ENCODE results near the gene PCDHA5.
A peak's percentile ranks its signal among the peaks of the same experiment; 100 is the strongest.
"Not testable (repeated sequence)": the region's sequence is repeated elsewhere in the genome, so short reads cannot be mapped to it uniquely, and the experiment has no call there.

Gene PCDHA5

GRCh38 chr5:140823475-140823874 lies 2.1 kb downstream of the PCDHA5 start:
- no peak for DNase-seq

GRCh38 chr5:140827704-140828361 lies 6.4 kb downstream of the PCDHA5 start, which contains the start of gene PCDHA6:
Gene PCDHA6, plus strand, starts transcription at chr5:140827960. Its CDS starts 132 bp downstream, at chr5:140828092.
- DNase-seq, result no peak

- no peak for DNase-seq
Measured at GRCh38 chr5:140828362-140828737, 6.9 kb downstream of the PCDHA5 start.

GRCh38 chr5:140829511-140830501 lies 8.4 kb downstream of the PCDHA5 start:
- not testable (repeated sequence) for DNase-seq

DNA sequence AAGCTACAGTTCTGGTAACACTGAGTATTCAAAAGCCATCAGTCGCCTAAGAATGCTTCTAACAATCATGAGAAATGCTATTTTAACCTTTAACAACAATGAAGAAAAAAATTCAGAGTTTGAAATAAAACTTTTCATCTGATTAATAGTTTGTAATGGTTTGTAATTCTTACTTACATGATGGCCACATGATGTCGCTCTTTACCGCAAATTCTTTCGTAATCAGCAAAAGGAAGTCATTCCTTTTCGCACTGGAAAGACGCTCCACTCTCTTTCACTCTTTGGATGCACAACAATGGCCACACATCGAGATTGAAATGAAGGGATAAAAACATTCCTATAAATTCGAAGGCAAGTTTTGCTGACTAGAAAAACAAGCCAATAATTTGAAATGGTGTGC lies 12.6 kb downstream of the PCDHA5 start, which contains the start of gene PCDHA7:
Gene PCDHA7 (plus strand): TSS at position 277 of the 400 bp plus-strand sequence. CDS start 115 bp downstream, at position 392.
- no peak for DNase-seq

DNA sequence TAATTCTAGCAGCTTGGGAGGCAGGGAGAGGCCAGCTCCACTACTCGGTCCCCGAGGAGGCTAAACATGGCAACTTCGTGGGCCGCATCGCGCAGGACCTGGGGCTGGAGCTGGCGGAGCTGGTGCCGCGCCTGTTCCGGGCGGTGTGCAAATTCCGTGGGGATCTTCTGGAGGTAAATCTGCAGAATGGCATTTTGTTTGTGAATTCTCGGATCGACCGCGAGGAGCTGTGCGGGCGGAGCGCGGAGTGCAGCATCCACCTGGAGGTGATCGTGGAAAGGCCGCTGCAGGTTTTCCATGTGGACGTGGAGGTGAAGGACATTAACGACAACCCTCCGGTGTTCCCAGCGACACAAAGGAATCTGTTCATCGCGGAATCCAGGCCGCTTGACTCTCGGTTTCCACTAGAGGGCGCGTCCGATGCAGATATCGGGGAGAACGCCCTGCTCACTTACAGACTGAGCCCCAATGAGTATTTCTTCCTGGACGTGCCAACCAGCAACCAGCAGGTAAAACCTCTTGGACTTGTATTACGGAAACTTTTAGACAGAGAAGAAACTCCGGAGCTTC lies 13.1 kb downstream of the PCDHA5 start:
- DNase-seq, result peak; percentile 20

DNA sequence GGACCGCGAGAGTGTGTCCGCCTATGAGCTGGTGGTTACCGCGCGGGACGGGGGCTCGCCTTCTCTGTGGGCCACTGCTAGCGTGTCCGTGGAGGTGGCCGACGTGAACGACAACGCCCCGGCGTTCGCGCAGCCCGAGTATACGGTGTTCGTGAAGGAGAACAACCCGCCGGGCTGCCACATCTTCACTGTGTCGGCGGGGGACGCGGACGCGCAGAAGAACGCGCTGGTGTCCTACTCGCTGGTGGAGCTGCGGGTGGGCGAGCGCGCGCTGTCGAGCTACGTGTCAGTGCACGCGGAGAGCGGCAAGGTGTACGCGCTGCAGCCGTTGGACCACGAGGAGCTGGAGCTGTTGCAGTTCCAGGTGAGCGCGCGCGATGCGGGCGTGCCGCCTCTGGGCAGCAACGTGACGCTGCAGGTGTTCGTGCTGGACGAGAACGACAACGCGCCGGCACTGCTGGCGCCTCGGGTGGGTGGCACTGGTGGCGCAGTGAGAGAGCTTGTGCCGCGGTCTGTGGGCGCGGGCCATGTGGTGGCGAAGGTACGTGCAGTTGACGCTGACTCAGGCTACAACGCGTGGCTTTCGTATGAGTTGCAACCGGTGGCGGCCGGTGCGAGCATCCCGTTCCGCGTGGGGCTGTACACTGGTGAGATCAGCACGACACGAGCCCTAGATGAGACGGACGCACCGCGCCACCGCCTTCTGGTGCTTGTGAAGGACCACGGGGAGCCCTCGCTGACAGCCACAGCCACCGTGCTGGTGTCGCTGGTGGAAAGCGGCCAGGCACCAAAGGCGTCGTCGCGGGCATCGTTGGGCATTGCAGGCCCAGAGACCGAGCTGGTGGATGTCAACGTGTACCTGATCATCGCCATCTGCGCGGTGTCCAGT lies 14.5 kb downstream of the PCDHA5 start:
- DNase-seq, result no peak

- DNase-seq, result no peak
Measured at GRCh38 chr5:140840978-140841962, 19.9 kb downstream of the PCDHA5 start, which contains the start of gene PCDHA8. Gene PCDHA8, plus strand, starts transcription at chr5:140841187. Its CDS starts 135 bp downstream, at chr5:140841322.

DNA sequence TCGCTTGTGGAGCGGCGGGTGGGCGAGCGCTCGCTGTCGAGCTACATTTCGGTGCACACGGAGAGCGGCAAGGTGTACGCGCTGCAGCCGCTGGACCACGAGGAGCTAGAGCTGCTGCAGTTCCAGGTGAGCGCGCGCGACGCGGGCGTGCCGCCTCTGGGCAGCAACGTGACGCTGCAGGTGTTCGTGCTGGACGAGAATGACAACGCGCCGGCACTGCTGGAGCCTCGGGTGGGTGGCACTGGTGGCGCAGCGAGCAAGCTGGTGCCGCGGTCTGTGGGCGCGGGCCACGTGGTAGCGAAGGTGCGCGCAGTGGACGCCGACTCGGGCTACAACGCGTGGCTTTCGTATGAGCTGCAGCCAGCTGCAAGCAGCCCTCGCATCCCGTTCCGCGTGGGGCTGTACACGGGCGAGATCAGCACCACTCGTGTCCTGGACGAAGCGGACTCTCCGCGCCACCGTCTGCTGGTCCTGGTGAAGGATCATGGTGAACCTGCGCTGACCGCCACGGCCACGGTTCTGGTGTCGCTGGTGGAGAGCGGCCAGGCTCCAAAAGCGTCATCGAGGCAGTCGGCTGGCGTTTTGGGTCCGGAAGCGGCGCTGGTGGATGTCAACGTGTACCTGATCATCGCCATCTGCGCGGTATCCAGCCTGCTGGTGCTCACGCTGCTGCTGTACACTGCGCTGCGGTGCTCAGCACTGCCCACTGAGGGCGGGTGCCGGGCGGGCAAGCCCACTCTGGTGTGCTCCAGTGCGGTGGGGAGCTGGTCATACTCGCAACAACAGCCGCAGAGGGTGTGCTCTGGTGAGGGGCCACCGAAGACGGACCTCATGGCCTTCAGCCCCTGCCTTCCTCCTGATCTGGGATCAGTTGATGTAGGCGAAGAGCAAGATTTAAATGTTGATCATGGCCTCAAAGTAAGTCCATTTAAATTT lies 21.7 kb downstream of the PCDHA5 start:
- DNase-seq, result no peak

- DNase-seq, result not testable (repeated sequence)
Measured at GRCh38 chr5:140848139-140849102, 27.0 kb downstream of the PCDHA5 start, which contains the start of gene PCDHA9. Gene PCDHA9, plus strand, starts transcription at chr5:140848382. Its CDS starts 114 bp downstream, at chr5:140848496.

DNA sequence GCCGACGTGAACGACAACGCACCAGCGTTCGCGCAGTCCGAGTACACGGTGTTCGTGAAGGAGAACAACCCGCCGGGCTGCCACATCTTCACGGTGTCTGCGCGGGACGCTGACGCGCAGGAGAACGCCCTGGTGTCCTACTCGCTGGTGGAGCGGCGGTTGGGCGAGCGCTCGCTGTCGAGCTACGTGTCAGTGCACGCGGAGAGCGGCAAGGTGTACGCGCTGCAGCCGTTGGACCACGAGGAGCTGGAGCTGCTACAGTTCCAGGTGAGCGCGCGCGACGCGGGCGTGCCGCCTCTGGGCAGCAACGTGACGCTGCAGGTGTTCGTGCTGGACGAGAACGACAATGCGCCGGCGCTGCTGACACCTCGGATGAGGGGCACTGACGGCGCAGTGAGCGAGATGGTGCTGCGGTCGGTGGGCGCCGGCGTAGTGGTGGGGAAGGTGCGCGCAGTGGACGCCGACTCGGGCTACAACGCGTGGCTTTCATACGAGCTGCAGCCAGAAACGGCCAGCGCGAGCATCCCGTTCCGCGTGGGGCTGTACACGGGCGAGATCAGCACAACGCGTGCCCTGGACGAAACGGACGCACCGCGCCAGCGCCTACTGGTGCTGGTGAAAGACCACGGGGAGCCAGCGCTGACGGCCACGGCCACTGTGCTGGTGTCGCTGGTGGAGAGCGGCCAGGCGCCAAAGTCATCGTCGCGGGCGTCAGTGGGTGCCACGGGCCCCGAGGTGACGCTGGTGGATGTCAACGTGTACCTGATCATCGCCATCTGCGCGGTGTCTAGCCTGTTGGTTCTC lies 28.6 kb downstream of the PCDHA5 start:
- DNase-seq, result not testable (repeated sequence)

- DNase-seq, result peak; percentile 32
Measured at GRCh38 chr5:140855772-140856674, 34.6 kb downstream of the PCDHA5 start, which contains the start of gene PCDHA10. Gene PCDHA10, plus strand, starts transcription at chr5:140855897. Its CDS starts 152 bp downstream, at chr5:140856049.

DNA sequence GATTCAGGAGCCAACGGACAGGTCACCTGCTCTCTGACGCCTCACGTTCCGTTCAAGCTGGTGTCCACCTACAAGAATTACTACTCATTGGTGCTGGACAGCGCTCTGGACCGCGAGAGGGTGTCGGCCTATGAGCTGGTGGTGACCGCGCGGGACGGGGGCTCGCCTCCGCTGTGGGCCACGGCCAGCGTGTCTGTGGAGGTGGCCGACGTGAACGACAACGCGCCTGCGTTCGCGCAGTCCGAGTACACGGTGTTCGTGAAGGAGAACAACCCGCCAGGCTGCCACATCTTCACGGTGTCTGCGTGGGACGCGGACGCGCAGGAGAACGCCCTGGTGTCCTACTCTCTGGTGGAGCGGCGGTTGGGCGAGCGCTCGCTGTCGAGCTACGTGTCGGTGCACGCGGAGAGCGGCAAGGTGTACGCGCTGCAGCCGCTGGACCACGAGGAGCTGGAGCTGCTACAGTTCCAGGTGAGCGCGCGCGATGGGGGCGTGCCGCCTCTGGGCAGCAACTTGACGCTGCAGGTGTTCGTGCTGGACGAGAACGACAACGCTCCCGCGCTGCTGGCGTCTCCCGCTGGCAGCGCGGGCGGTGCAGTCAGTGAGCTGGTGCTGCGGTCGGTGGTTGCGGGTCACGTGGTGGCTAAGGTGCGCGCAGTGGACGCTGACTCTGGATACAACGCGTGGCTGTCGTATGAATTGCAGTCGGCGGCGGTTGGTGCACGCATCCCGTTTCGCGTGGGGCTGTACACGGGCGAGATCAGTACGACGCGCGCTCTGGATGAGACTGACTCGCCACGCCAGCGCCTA lies 36.0 kb downstream of the PCDHA5 start:
- no peak for DNase-seq

DNA sequence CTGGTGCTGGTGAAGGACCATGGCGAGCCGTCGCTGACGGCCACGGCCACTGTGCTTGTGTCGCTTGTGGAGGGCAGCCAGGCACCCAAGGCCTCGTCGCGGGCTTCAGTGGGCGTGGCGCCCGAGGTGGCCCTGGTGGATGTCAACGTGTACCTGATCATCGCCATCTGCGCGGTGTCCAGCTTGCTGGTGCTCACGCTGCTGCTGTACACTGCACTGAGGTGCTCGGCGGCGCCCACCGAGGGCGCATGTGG lies 36.5 kb downstream of the PCDHA5 start:
- no peak for DNase-seq

- DNase-seq, result no peak
Measured at GRCh38 chr5:140862441-140863295, 41.3 kb downstream of the PCDHA5 start.

Measured in retina (tissue), 1 donor.